PC-3 (cell line): Measurements from ENCODE around the gene PIP5K1C. TPM values are rescaled to one million over a fixed set of nuclear protein-coding genes. Genes with fewer than 3 reads are reported as not detected.

Experiments
- ATAC-seq: fragments of 200-7000 bp; cut with Tn5 transposase; 2 replicates; pipeline ENCODE4 v1.9.1; 2020; ENCODE audit warnings: mild to moderate bottlenecking, moderate library complexity
- BruUV-seq: library from RNA; stranded (reverse); fragments of 400-500 nt; replicated peaks from 2 replicates; lab custom pipeline; 2021; lab: Mats Ljungman, UMichigan
- CTCF ChIA-PET: fragments of 300-600 bp; sonication (Branson Sonifier 250); formaldehyde crosslinking; loops from one replicate; lab custom pipeline; 2022; ENCODE audit warnings: antibody characterized with exemption; lab: Charles Lee
- POLR2A ChIA-PET: fragments of 300-600 bp; sonication (Branson Sonifier 250); formaldehyde crosslinking; loops from one replicate; lab custom pipeline; 2022; ENCODE audit warnings: antibody characterized with exemption; ENCODE audit not compliant: unreplicated experiment; lab: Charles Lee
- DNase-seq: peaks from one replicate; pipeline ENCODE4 v3.0.0-alpha.2; 2015
- H2AFZ ChIP-seq: fragments of 300-600 bp; sonication (generic); 2 replicates; pipeline ENCODE4 v1.6.0; 2016; ENCODE audit warnings: antibody characterized with exemption, low read length
- H3F3A ChIP-seq: fragments of 300-600 bp; sonication (generic); one replicate; pipeline ENCODE4 v1.6.0; 2017; ENCODE audit warnings: antibody characterized with exemption, low read length, control low read depth, mild to moderate bottlenecking; ENCODE audit not compliant: unreplicated experiment
- H3K27ac ChIP-seq: fragments of 300-600 bp; sonication (generic); 2 replicates; pipeline ENCODE4 v1.5.1; 2016; ENCODE audit warnings: mild to moderate bottlenecking, low read length
- H3K27me3 ChIP-seq: fragments of 300-600 bp; sonication (generic); 2 replicates; pipeline ENCODE4 v1.6.1; 2016; ENCODE audit warnings: low read length, mixed read lengths
- H3K36me3 ChIP-seq: fragments of 300-600 bp; sonication (generic); 2 replicates; pipeline ENCODE4 v1.6.1; 2016; ENCODE audit warnings: low read depth, mixed run types, low read length, mixed read lengths
- H3K4me1 ChIP-seq: fragments of 300-600 bp; sonication (generic); 2 replicates; pipeline ENCODE4 v1.5.1; 2016; ENCODE audit warnings: low read length; ENCODE audit not compliant: insufficient read depth
- H3K4me2 ChIP-seq: fragments of 300-600 bp; sonication (generic); 2 replicates; pipeline ENCODE4 v1.6.0; 2016; ENCODE audit warnings: low read length
- H3K4me3 ChIP-seq: fragments of 300-600 bp; sonication (generic); 2 replicates; pipeline ENCODE4 v1.5.1; 2016; ENCODE audit warnings: mild to moderate bottlenecking, low read length, mixed read lengths
- H3K79me2 ChIP-seq: fragments of 300-600 bp; sonication (generic); 2 replicates; pipeline ENCODE4 v1.6.1; 2017; ENCODE audit warnings: low read length, mixed read lengths
- H3K9ac ChIP-seq: fragments of 300-600 bp; sonication (generic); 2 replicates; pipeline ENCODE4 v1.6.0; 2016; ENCODE audit warnings: mild to moderate bottlenecking, low read length
- H3K9me2 ChIP-seq: fragments of 300-600 bp; sonication (generic); replicated peaks from 2 replicates; pipeline ENCODE4 v1.6.1; 2016; ENCODE audit warnings: mixed run types, low read length, mixed read lengths
- H3K9me3 ChIP-seq: fragments of 300-600 bp; sonication (generic); 2 replicates; pipeline ENCODE4 v1.6.1; 2016; ENCODE audit warnings: low read length, mixed read lengths
- H4K20me1 ChIP-seq: fragments of 300-600 bp; sonication (generic); 2 replicates; pipeline ENCODE4 v1.6.1; 2016; ENCODE audit warnings: low read length, mixed read lengths
- EZH2 ChIP-seq: fragments of 300-600 bp; sonication (generic); IDR thresholded peaks from one replicate; pipeline ENCODE4 v1.6.1; 2017; ENCODE audit warnings: antibody characterized with exemption, mild to moderate bottlenecking, low read length; ENCODE audit not compliant: unreplicated experiment
- EZH2phosphoT487 ChIP-seq: fragments of 300-600 bp; sonication (generic); IDR thresholded peaks from 2 replicates; pipeline ENCODE4 v1.6.1; 2018; ENCODE audit warnings: mild to moderate bottlenecking, antibody characterized with exemption, low read length, borderline replicate concordance
- intact Hi-C: fragments of 100-400 bp; cut with micrococcal nuclease; formaldehyde crosslinking; loops from 2 replicates; pipeline ENCODE4 v1.9.0; 2023
- total RNA-seq: library from RNA; depleted of rRNA; stranded (reverse); fragments of >200 nt; gene quantifications from 2 replicates; pipeline ENCODE4 v1.2.3, GENCODE V29; 2014
- TF ChIP-seq, protein P1 (sequence below): fragments of 300-600 bp; sonication (generic); conservative IDR thresholded peaks from 2 replicates; pipeline ENCODE4 v1.5.1; 2017; ENCODE audit warnings: antibody characterized with exemption, low read depth, mild to moderate bottlenecking, low read length

Gene PIP5K1C
- total RNA-seq, 1 experiment from 2014 or later: 16.1 TPM

DNA sequence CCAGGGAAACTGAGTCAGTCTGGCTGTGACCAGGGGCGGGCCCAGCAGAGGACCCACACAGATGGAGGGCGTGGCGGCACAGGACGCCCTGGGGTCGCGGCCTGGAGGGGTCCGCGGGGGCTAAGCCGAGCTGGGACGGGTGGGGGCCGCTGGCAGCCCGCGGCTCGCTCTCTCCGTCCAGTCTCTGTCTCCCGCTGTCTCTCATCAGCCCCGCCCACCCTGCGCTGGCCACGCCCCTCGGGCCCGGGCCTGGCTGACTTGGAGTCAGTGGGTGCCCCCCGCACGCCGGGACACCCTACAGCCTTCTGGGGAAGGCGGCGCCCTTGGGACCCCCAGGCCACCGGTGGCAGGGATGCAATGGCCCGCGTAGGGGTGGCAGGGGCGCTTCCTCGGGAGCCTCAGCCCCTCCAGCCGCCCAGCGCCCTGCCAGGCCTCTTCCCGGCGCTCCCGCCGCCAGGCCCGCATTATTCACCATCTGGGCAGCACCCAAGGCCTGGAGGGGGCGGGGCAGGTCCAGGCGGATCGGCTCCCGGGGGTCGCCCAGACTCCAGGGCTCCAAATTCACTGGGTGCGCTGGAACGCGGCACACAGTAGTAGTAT lies 93.5 kb downstream of the PIP5K1C start, which contains the start of gene TBXA2R:
Gene TBXA2R (minus strand): TSS at position 186 of the 600 bp plus-strand sequence. CDS start 6,241 bp downstream, outside the sequence.
- ChIA-PET POLR2A (no interaction called here), CTCF (no interaction called here)
- DNase-seq (peak; percentile 59), ATAC-seq (peak; percentile 79)
- peak within 1 kb of the TSS; percentile 69 for H2AFZ ChIP-seq
- peak within 1 kb of the TSS; percentile 61 for H3K9ac ChIP-seq
- no peaks in the 10 kb centered on the region for H3K9me2 ChIP-seq
- peak within 1 kb of the TSS; percentile 88 for H3K4me2 ChIP-seq
- BruUV-seq: no TSS peak
- no peaks in the 10 kb centered on the region for H3K9me3 ChIP-seq
- no peaks in the 10 kb centered on the region for H3K36me3 ChIP-seq
- intact Hi-C loops: no loop called here
- H3K4me3 ChIP-seq: peak within 1 kb of the TSS; percentile 66
- peaks cover 16% of the 10 kb centered on the region; the same call in 1 of the 2 replicates for H3K4me1 ChIP-seq
- H3K27me3 ChIP-seq: no peaks in the 10 kb centered on the region
- no peak within 1 kb of the TSS for H3K27ac ChIP-seq
- TF ChIP-seq EZH2phosphoT487 (no peak), EZH2 (no peak)
- TF ChIP-seq, protein P1, sequence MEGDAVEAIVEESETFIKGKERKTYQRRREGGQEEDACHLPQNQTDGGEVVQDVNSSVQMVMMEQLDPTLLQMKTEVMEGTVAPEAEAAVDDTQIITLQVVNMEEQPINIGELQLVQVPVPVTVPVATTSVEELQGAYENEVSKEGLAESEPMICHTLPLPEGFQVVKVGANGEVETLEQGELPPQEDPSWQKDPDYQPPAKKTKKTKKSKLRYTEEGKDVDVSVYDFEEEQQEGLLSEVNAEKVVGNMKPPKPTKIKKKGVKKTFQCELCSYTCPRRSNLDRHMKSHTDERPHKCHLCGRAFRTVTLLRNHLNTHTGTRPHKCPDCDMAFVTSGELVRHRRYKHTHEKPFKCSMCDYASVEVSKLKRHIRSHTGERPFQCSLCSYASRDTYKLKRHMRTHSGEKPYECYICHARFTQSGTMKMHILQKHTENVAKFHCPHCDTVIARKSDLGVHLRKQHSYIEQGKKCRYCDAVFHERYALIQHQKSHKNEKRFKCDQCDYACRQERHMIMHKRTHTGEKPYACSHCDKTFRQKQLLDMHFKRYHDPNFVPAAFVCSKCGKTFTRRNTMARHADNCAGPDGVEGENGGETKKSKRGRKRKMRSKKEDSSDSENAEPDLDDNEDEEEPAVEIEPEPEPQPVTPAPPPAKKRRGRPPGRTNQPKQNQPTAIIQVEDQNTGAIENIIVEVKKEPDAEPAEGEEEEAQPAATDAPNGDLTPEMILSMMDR: no peak
- H4K20me1 ChIP-seq: no peaks in the 10 kb centered on the region
- no peaks in the 10 kb centered on the region for H3F3A ChIP-seq
- H3K79me2 ChIP-seq: no peaks in the 10 kb centered on the region

DNA sequence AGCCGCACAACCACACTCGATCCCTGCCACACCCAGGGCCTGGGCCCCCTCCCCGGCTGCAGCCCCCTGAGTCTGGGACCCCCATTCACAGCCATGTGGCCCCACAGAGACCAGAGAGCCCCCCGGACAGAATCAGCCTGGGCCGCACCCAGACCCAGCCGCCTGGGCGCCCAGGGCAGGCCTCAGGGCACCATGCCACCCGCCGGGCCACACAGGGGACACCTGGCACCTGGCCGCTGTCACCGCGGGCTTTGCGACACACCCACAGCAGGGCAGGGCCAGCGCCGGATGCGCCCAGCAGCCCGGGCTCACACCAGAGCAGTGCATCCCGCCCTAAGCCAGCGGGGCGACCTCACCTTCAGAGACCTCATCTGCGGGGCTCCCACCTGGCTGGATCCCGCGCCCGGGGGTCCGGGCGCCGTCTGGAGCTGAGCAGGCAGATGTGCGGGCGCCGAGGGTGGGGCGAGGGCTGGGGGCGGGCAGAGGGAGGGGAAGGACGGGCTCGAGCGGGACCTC lies 94.0 kb downstream of the PIP5K1C start:
- no TSS peak for BruUV-seq
- H3K79me2 ChIP-seq: no peaks in the 10 kb centered on the region
- peak overlapping the region; percentile 25; the same call in 1 of the 2 replicates for H3K9ac ChIP-seq
- peak; percentile 69 for ATAC-seq
- TF ChIP-seq, protein P1: no peak
- no peak for TF ChIP-seq EZH2phosphoT487
- TF ChIP-seq EZH2: no peak
- CTCF ChIA-PET: no interaction called here
- H4K20me1 ChIP-seq: no peaks in the 10 kb centered on the region
- POLR2A ChIA-PET: no interaction called here
- DNase-seq: peak; percentile 35
- no peaks in the 10 kb centered on the region for H3K36me3 ChIP-seq
- H3K9me2 ChIP-seq: no peaks in the 10 kb centered on the region
- peaks cover 16% of the 10 kb centered on the region; the same call in 1 of the 2 replicates for H3K4me1 ChIP-seq
- no peaks in the 10 kb centered on the region for H3F3A ChIP-seq
- peak overlapping the region; percentile 88 for H3K4me2 ChIP-seq
- intact Hi-C loops: no loop called here
- H3K4me3 ChIP-seq: peak overlapping the region; percentile 66
- no peaks in the 10 kb centered on the region for H3K27me3 ChIP-seq
- H3K9me3 ChIP-seq: no peaks in the 10 kb centered on the region
- no peak overlapping the region for H3K27ac ChIP-seq
- H2AFZ ChIP-seq: peak overlapping the region; percentile 69

DNA sequence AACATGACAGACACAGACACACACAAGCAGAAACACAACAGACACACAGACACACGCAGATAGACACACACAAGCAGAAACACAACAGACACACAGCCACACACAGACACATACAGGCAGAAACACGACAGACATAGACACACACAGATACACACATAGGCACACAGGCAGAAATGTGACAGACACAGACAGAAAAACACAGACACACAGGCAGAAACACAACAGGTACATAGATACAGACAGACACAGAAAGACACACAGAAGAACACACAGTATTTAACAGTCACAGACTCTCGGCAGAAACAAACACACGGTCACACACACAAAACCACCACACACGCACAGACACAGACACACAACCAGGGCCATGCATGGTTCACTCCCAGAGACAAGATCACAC lies 94.5 kb downstream of the PIP5K1C start:
- no peaks in the 10 kb centered on the region for H3K27me3 ChIP-seq
- ATAC-seq (no peak), DNase-seq (no peak)
- TF ChIP-seq EZH2phosphoT487 (no peak), EZH2 (no peak)
- TF ChIP-seq, protein P1: no peak
- H3K79me2 ChIP-seq: no peaks in the 10 kb centered on the region
- ChIA-PET CTCF (no interaction called here), POLR2A (no interaction called here)
- H3K9me3 ChIP-seq: no peaks in the 10 kb centered on the region
- no peak overlapping the region for H3K27ac ChIP-seq
- H3K4me3 ChIP-seq: peak overlapping the region; percentile 66
- H3K4me1 ChIP-seq: peaks cover 16% of the 10 kb centered on the region; the same call in 1 of the 2 replicates
- no TSS peak for BruUV-seq
- intact Hi-C loops: no loop called here
- H4K20me1 ChIP-seq: no peaks in the 10 kb centered on the region
- H3K9me2 ChIP-seq: no peaks in the 10 kb centered on the region
- H3K4me2 ChIP-seq: peak overlapping the region; percentile 88
- no peaks in the 10 kb centered on the region for H3K36me3 ChIP-seq
- peak overlapping the region; percentile 69 for H2AFZ ChIP-seq
- H3F3A ChIP-seq: no peaks in the 10 kb centered on the region
- peak overlapping the region; percentile 25; the same call in 1 of the 2 replicates for H3K9ac ChIP-seq
